Measurements from ENCODE around the gene PTPN1. TPM values are rescaled to one million over a fixed set of nuclear protein-coding genes. Genes with fewer than 3 reads are reported as not detected.
"Not testable (repeated sequence)": the region's sequence is repeated elsewhere in the genome, so short reads cannot be mapped to it uniquely, and the experiment has no call there.

Gene PTPN1
- total RNA-seq, 2 experiments from 2014 or later, result 79.6 to 80.5 TPM

- ChIA-PET POLR2A (no interaction called here), CTCF (no interaction called here)
- H3K27me3 Mint-ChIP-seq, result peaks cover 2% of the 10 kb centered on the region
- no peak for DNase-seq
- no peak overlapping the region for H3K27ac Mint-ChIP-seq
- H3K36me3 Mint-ChIP-seq (ENCODE audit: low read depth), result no peaks in the 10 kb centered on the region
- no peaks in the 10 kb centered on the region for H3K4me1 Mint-ChIP-seq
- H3K9me3 Mint-ChIP-seq, result no peaks in the 10 kb centered on the region
- H3K4me3 Mint-ChIP-seq, result no peak overlapping the region
Observed at GRCh38 chr20:50607850-50608749, 97.9 kb downstream of the PTPN1 start.

GRCh38 chr20:50608750-50609104 is 98.5 kb downstream of the PTPN1 start:
- no peak overlapping the region for H3K4me3 Mint-ChIP-seq
- no peak for DNase-seq
- H3K27me3 Mint-ChIP-seq, result peaks cover 2% of the 10 kb centered on the region
- no peaks in the 10 kb centered on the region for H3K9me3 Mint-ChIP-seq
- no peaks in the 10 kb centered on the region for H3K36me3 Mint-ChIP-seq (ENCODE audit: low read depth)
- POLR2A ChIA-PET, result no interaction called here
- no peak overlapping the region for H3K27ac Mint-ChIP-seq
- H3K4me1 Mint-ChIP-seq, result no peaks in the 10 kb centered on the region
- CTCF ChIA-PET, result no interaction called here

- H3K27ac Mint-ChIP-seq, result no peak overlapping the region
- POLR2A ChIA-PET, result no interaction called here
- CTCF ChIA-PET, result no interaction called here
- no peaks in the 10 kb centered on the region for H3K4me1 Mint-ChIP-seq
- no peaks in the 10 kb centered on the region for H3K9me3 Mint-ChIP-seq
- no peak overlapping the region for H3K4me3 Mint-ChIP-seq
- H3K27me3 Mint-ChIP-seq, result no peaks in the 10 kb centered on the region
- H3K36me3 Mint-ChIP-seq (ENCODE audit: low read depth), result no peaks in the 10 kb centered on the region
- DNase-seq, result no peak
Observed at GRCh38 chr20:50609438-50609989, 99.3 kb downstream of the PTPN1 start.

- CTCF ChIA-PET, result no interaction called here
- Mint-ChIP-seq H3K4me3 (no peak overlapping the region), H3K4me1 (no peaks in the 10 kb centered on the region), H3K27me3 (no peaks in the 10 kb centered on the region), H3K9me3 (no peaks in the 10 kb centered on the region), H3K27ac (no peak overlapping the region), H3K36me3 (ENCODE audit: low read depth) (no peaks in the 10 kb centered on the region)
- no peak for DNase-seq
- POLR2A ChIA-PET, result no interaction called here
Observed at GRCh38 chr20:50610212-50610718, 100.1 kb downstream of the PTPN1 start.

- H3K4me1 Mint-ChIP-seq, result no peaks in the 10 kb centered on the region
- ChIA-PET POLR2A (no interaction called here), CTCF (interaction anchor here (0.7 kb wide), 1 partner anchor 432 kb away, joined by 3 read pairs; no protein-coding TSS in a partner anchor)
- no peak for DNase-seq
- H3K4me3 Mint-ChIP-seq, result no peak overlapping the region
- H3K36me3 Mint-ChIP-seq (ENCODE audit: low read depth), result no peaks in the 10 kb centered on the region
- H3K27ac Mint-ChIP-seq, result no peak overlapping the region
- no peaks in the 10 kb centered on the region for H3K9me3 Mint-ChIP-seq
- no peaks in the 10 kb centered on the region for H3K27me3 Mint-ChIP-seq
Observed at GRCh38 chr20:50611128-50611810, 101.1 kb downstream of the PTPN1 start.

- Mint-ChIP-seq H3K27me3 (no peaks in the 10 kb centered on the region), H3K27ac (no peak overlapping the region), H3K4me3 (no peak overlapping the region), H3K9me3 (no peaks in the 10 kb centered on the region), H3K4me1 (no peaks in the 10 kb centered on the region), H3K36me3 (ENCODE audit: low read depth) (no peaks in the 10 kb centered on the region)
- no peak for DNase-seq
- ChIA-PET CTCF (no interaction called here), POLR2A (no interaction called here)
Observed at GRCh38 chr20:50613438-50614169, 103.4 kb downstream of the PTPN1 start.

GRCh38 chr20:50615407-50615806 is 105.2 kb downstream of the PTPN1 start:
- H3K36me3 Mint-ChIP-seq (ENCODE audit: low read depth), result no peaks in the 10 kb centered on the region
- H3K4me3 Mint-ChIP-seq, result no peak overlapping the region
- H3K9me3 Mint-ChIP-seq, result peaks cover 4% of the 10 kb centered on the region
- ChIA-PET POLR2A (no interaction called here), CTCF (no interaction called here)
- H3K4me1 Mint-ChIP-seq, result no peaks in the 10 kb centered on the region
- H3K27me3 Mint-ChIP-seq, result no peaks in the 10 kb centered on the region
- H3K27ac Mint-ChIP-seq, result no peak overlapping the region
- DNase-seq, result no peak

- DNase-seq, result no peak
Observed at GRCh38 chr20:50617022-50617421, 106.8 kb downstream of the PTPN1 start.

GRCh38 chr20:50618537-50618936 is 108.4 kb downstream of the PTPN1 start:
- CTCF ChIA-PET, result no interaction called here
- no peaks in the 10 kb centered on the region for H3K36me3 Mint-ChIP-seq (ENCODE audit: low read depth)

More at GRCh38 chr20:50617022-50617421, 106.8 kb downstream of the PTPN1 start:
- Mint-ChIP-seq H3K36me3 (ENCODE audit: low read depth) (no peaks in the 10 kb centered on the region), H3K27ac (no peak overlapping the region), H3K9me3 (peaks cover 13% of the 10 kb centered on the region), H3K4me3 (no peak overlapping the region), H3K27me3 (no peaks in the 10 kb centered on the region), H3K4me1 (no peaks in the 10 kb centered on the region)
- CTCF ChIA-PET, result interaction anchor here (1.4 kb wide), 1 partner anchor 19 kb away, joined by 4 read pairs; no protein-coding TSS in a partner anchor
- POLR2A ChIA-PET, result no interaction called here

GRCh38 chr20:50620459-50620858 is 110.3 kb downstream of the PTPN1 start:
- H3K27ac Mint-ChIP-seq; H3K27me3 Mint-ChIP-seq; POLR2A ChIA-PET; H3K36me3 Mint-ChIP-seq (ENCODE audit: low read depth); DNase-seq; H3K4me3 Mint-ChIP-seq; H3K4me1 Mint-ChIP-seq: not testable (repeated sequence)
- CTCF ChIA-PET, result interaction anchor here (0.7 kb wide), 1 partner anchor 170 kb away, joined by 3 read pairs; no protein-coding TSS in a partner anchor
- peaks cover 13% of the 10 kb centered on the region for H3K9me3 Mint-ChIP-seq

More at GRCh38 chr20:50618537-50618936, 108.4 kb downstream of the PTPN1 start:
- Mint-ChIP-seq H3K9me3 (peaks cover 13% of the 10 kb centered on the region), H3K4me1 (no peaks in the 10 kb centered on the region), H3K4me3 (no peak overlapping the region), H3K27ac (no peak overlapping the region), H3K27me3 (no peaks in the 10 kb centered on the region)
- POLR2A ChIA-PET, result no interaction called here
- DNase-seq, result no peak

- H3K9me3 Mint-ChIP-seq, result peaks cover 13% of the 10 kb centered on the region
- POLR2A ChIA-PET, result no interaction called here
- no peaks in the 10 kb centered on the region for H3K4me1 Mint-ChIP-seq
- no peaks in the 10 kb centered on the region for H3K36me3 Mint-ChIP-seq (ENCODE audit: low read depth)
- H3K4me3 Mint-ChIP-seq, result no peak overlapping the region
- no peak for DNase-seq
- CTCF ChIA-PET, result interaction anchor here (0.7 kb wide), 1 partner anchor 170 kb away, joined by 3 read pairs; no protein-coding TSS in a partner anchor
- no peaks in the 10 kb centered on the region for H3K27me3 Mint-ChIP-seq
- H3K27ac Mint-ChIP-seq, result no peak overlapping the region
Observed at GRCh38 chr20:50621068-50621665, 111.0 kb downstream of the PTPN1 start.

GRCh38 chr20:50624351-50625016 is 114.3 kb downstream of the PTPN1 start:
- no peaks in the 10 kb centered on the region for H3K4me1 Mint-ChIP-seq
- H3K9me3 Mint-ChIP-seq, result peaks cover 12% of the 10 kb centered on the region
- DNase-seq, result no peak
- H3K27me3 Mint-ChIP-seq, result no peaks in the 10 kb centered on the region
- POLR2A ChIA-PET, result no interaction called here
- no peak overlapping the region for H3K27ac Mint-ChIP-seq
- H3K4me3 Mint-ChIP-seq, result no peak overlapping the region
- no peaks in the 10 kb centered on the region for H3K36me3 Mint-ChIP-seq (ENCODE audit: low read depth)
- CTCF ChIA-PET, result interaction anchor here (1.1 kb wide), 1 partner anchor 49 kb away, joined by 3 read pairs; no protein-coding TSS in a partner anchor

All from activated CD4-positive, alpha-beta memory T cell treated with anti-CD3 and anti-CD28 coated beads, Interleukin-2, amount 10 ng/mL, durations not matched to agents 7 days and 5 days (primary cell).